HepG2 (cell line): ENCODE data around the gene HKDC1.

Source experiments
- AGO1 ChIP-seq: fragments of 200-400 bp; formaldehyde crosslinking; IDR thresholded peaks from 2 replicates; pipeline ENCODE4 v1.6.1; 2017; ENCODE audit warnings: mild to moderate bottlenecking, low read depth, low read length, moderate library complexity; ENCODE audit not compliant: poor library complexity, severe bottlenecking
- ARNTL ChIP-seq: sonication (generic); formaldehyde crosslinking; IDR thresholded peaks from 2 replicates; pipeline ENCODE4 v1.4.0; 2020; ENCODE audit warnings: mild to moderate bottlenecking, missing genetic modification reagents
- ATF4 ChIP-seq, 2 experiments: fragments of 450-650 bp in 1 of 2; sonication (generic) in 1 of 2; formaldehyde crosslinking; IDR thresholded peaks; 2 replicates each; pipeline versions ENCODE4 v1.5.0 to v1.8.0; 2020 to 2022; ENCODE audit warnings: mild to moderate bottlenecking in 1 of 2, missing genetic modification reagents in 1 of 2
- IRF2 ChIP-seq: IDR thresholded peaks from 2 replicates; pipeline ENCODE4 v1.6.1; 2018; ENCODE audit warnings: missing genetic modification reagents, missing compliant biosample characterization
- NFYB ChIP-seq: sonication (generic); formaldehyde crosslinking; IDR thresholded peaks from 2 replicates; pipeline ENCODE4 v1.4.0; 2020; ENCODE audit warnings: missing genetic modification reagents
- POLR2A ChIP-seq, 2 experiments: IDR thresholded peaks; 2 replicates each; pipeline ENCODE4 v1.6.1; 2011; ENCODE audit warnings: low read depth in 2 of 2, low read length in 2 of 2, mild to moderate bottlenecking in 1 of 2, moderate library complexity in 1 of 2; ENCODE audit not compliant: insufficient read depth in 1 of 2
- ZNF143 ChIP-seq: sonication (generic); formaldehyde crosslinking; IDR thresholded peaks from 2 replicates; pipeline ENCODE4 v1.4.0; 2020; ENCODE audit warnings: missing genetic modification reagents
- ZNF549 ChIP-seq: sonication (generic); formaldehyde crosslinking; IDR thresholded peaks from 2 replicates; pipeline ENCODE4 v1.5.0; 2020; ENCODE audit warnings: missing genetic modification reagents
- TF ChIP-seq, protein P1 (sequence below): sonication (generic); formaldehyde crosslinking; IDR thresholded peaks from 2 replicates; pipeline ENCODE4 v1.5.0; 2020; ENCODE audit warnings: mild to moderate bottlenecking, missing genetic modification reagents, moderate library complexity
- TF ChIP-seq, protein P2 (sequence below): sonication (generic); formaldehyde crosslinking; IDR thresholded peaks from 2 replicates; pipeline ENCODE4 v1.5.1; 2020; ENCODE audit warnings: mild to moderate bottlenecking, moderate library complexity, missing genetic modification reagents

DNA sequence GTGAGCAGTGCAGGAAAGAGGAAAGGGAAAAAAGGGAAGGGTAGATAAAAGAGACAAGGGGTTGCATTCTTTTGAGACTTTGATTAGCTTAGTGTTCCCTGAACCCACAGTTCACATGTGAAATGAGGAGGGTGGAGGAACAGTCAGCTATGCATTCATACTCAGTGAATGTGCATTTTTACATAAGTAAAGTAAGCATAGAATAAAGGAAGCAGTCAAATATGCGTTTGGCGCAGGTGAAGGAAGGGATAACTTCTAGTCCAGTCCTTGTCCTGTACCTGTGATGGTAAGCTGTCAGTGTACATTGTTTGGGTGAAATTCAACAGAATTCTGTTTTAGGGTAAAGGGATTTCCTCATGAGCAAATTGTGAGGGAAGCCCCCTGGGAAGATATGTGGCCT lies 86.3 kb downstream of the HKDC1 start:
- TF ChIP-seq ZNF549 = no peak
- TF ChIP-seq IRF2 (CRISPR knock-in tag) = no peak
- no peak for TF ChIP-seq NFYB (CRISPR knock-in tag)
- no peak for TF ChIP-seq POLR2A (IDR thresholded peaks at IDR 0.05; ENCODE audit: insufficient read depth in 1 of 2, low read depth in 2 of 2, low read length in 2 of 2)
- TF ChIP-seq, protein P1, sequence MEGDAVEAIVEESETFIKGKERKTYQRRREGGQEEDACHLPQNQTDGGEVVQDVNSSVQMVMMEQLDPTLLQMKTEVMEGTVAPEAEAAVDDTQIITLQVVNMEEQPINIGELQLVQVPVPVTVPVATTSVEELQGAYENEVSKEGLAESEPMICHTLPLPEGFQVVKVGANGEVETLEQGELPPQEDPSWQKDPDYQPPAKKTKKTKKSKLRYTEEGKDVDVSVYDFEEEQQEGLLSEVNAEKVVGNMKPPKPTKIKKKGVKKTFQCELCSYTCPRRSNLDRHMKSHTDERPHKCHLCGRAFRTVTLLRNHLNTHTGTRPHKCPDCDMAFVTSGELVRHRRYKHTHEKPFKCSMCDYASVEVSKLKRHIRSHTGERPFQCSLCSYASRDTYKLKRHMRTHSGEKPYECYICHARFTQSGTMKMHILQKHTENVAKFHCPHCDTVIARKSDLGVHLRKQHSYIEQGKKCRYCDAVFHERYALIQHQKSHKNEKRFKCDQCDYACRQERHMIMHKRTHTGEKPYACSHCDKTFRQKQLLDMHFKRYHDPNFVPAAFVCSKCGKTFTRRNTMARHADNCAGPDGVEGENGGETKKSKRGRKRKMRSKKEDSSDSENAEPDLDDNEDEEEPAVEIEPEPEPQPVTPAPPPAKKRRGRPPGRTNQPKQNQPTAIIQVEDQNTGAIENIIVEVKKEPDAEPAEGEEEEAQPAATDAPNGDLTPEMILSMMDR (CRISPR knock-in tag) = no peak
- no peak for TF ChIP-seq ARNTL
- TF ChIP-seq AGO1 = no peak
- no peak for TF ChIP-seq ZNF143 (CRISPR knock-in tag)
- TF ChIP-seq, protein P2, sequence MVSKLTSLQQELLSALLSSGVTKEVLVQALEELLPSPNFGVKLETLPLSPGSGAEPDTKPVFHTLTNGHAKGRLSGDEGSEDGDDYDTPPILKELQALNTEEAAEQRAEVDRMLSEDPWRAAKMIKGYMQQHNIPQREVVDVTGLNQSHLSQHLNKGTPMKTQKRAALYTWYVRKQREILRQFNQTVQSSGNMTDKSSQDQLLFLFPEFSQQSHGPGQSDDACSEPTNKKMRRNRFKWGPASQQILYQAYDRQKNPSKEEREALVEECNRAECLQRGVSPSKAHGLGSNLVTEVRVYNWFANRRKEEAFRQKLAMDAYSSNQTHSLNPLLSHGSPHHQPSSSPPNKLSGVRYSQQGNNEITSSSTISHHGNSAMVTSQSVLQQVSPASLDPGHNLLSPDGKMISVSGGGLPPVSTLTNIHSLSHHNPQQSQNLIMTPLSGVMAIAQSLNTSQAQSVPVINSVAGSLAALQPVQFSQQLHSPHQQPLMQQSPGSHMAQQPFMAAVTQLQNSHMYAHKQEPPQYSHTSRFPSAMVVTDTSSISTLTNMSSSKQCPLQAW (CRISPR knock-in tag) = no peak
- no peak for TF ChIP-seq ATF4 (CRISPR knock-in tag; IDR thresholded peaks at IDR 0.05)
